ENCODE results near the gene TEAD2.
A peak's percentile ranks its signal among the peaks of the same experiment; 100 is the strongest.

DNA sequence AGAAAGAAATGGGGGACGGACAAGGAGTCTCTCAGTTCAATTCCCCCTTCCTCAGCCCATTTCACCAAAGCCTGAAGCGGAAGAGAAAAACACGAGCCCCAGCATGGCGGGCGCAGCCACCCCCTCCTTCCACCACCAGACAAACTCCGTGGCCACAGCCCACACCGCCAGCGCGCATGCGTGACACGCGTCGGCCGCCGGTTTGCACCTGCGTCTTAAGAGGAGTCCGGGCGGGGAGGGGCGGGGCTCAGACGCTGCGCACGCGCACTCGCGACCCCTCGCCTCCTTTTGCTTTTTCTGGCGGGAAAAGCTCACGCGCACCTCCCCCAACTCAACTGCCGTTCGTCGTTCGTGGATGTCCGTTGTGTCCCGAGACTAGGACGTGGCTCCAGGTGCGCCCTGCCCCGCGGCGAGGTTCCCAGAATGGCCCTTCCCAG lies 25.7 kb upstream of the TEAD2 start, which contains the start of gene KASH5:
- TF ChIP-seq, protein P1, sequence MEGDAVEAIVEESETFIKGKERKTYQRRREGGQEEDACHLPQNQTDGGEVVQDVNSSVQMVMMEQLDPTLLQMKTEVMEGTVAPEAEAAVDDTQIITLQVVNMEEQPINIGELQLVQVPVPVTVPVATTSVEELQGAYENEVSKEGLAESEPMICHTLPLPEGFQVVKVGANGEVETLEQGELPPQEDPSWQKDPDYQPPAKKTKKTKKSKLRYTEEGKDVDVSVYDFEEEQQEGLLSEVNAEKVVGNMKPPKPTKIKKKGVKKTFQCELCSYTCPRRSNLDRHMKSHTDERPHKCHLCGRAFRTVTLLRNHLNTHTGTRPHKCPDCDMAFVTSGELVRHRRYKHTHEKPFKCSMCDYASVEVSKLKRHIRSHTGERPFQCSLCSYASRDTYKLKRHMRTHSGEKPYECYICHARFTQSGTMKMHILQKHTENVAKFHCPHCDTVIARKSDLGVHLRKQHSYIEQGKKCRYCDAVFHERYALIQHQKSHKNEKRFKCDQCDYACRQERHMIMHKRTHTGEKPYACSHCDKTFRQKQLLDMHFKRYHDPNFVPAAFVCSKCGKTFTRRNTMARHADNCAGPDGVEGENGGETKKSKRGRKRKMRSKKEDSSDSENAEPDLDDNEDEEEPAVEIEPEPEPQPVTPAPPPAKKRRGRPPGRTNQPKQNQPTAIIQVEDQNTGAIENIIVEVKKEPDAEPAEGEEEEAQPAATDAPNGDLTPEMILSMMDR (IDR thresholded peaks at IDR 0.05) = peak in 1 of 6 experiments; percentile 6
- TF ChIP-seq POLR2A (IDR thresholded peaks at IDR 0.05) = no peak

Measured in esophagus squamous epithelium (tissue), 4 donors.